Measurements from ENCODE around the gene LIN7C.

- TF ChIP-seq EP300 (IDR thresholded peaks at IDR 0.05; ENCODE audit: borderline replicate concordance in 1 of 2, low read depth in 2 of 2, low read length in 2 of 2) (no peak), USF2 (IDR thresholded peaks at IDR 0.05; ENCODE audit: low read length) (no peak), CTCF (IDR thresholded peaks at IDR 0.05; ENCODE audit: control extremely low read depth in 1 of 3, insufficient read depth in 1 of 3, low read depth in 1 of 3, low read length in 3 of 3) (no peak), TAF1 (IDR thresholded peaks at IDR 0.05; ENCODE audit: low read depth, low read length) (no peak), POLR2A (IDR thresholded peaks at IDR 0.05; ENCODE audit: control extremely low read depth in 1 of 2, low read depth in 2 of 2, low read length in 2 of 2) (no peak), MAX (IDR thresholded peaks at IDR 0.05) (no peak), POLR2AphosphoS5 (IDR thresholded peaks at IDR 0.05; ENCODE audit: low read depth, low read length) (no peak), BACH1 (IDR thresholded peaks at IDR 0.05; ENCODE audit: low read length) (no peak)
Observed at GRCh38 chr11:27518518-27518917, 11.9 kb upstream of the LIN7C start.
